ENCODE measurements around the gene NACC2. TPM values are rescaled to one million over a fixed set of nuclear protein-coding genes. Genes with fewer than 3 reads are reported as not detected.

NACC2 gene
- polyA plus RNA-seq, 1 of the 3 experiments (the other 2 are of a cell fraction): 22.1 TPM

GRCh38 chr9:136047775-136048559, 47.1 kb downstream of the NACC2 start (continued):
- TF ChIP-seq REST (IDR thresholded peaks at IDR 0.05; ENCODE audit: low read depth, low read length) (no peak), USF2 (IDR thresholded peaks at IDR 0.05; ENCODE audit: borderline replicate concordance, low read depth, low read length) (no peak), TEAD4 (IDR thresholded peaks at IDR 0.05; ENCODE audit: borderline replicate concordance, insufficient read depth) (no peak), MEF2A (IDR thresholded peaks at IDR 0.05; ENCODE audit: borderline replicate concordance, low read depth) (no peak), EP300 (IDR thresholded peaks at IDR 0.05; ENCODE audit: borderline replicate concordance in 1 of 2, low read depth in 1 of 2, low read length in 1 of 2) (no peak), FOXM1 (IDR thresholded peaks at IDR 0.05; ENCODE audit: low read depth) (no peak), IRF3 (IDR thresholded peaks at IDR 0.05; ENCODE audit: low read depth, low read length) (no peak), TCF12 (IDR thresholded peaks at IDR 0.05) (no peak), TAF1 (IDR thresholded peaks at IDR 0.05; ENCODE audit: borderline replicate concordance, low read depth, low read length) (no peak), YY1 (IDR thresholded peaks at IDR 0.05; ENCODE audit: low read depth) (no peak), GATA2 (CRISPR knock-in tag; IDR thresholded peaks at IDR 0.05) (no peak)

GRCh38 chr9:136047076-136047774, 47.9 kb downstream of the NACC2 start:
- peaks cover 69% of the 10 kb centered on the region for H4K20me1 ChIP-seq (ENCODE audit: insufficient read depth)
- H3K4me1 ChIP-seq (ENCODE audit: control insufficient read depth in 1 of 2, insufficient read depth in 2 of 2, low read depth in 1 of 2, low read length in 1 of 2): peaks cover 0 to 2% of the 10 kb centered on the region in 2 experiments; a peak in 1 of 4 replicates
- peaks cover under 1% of the 10 kb centered on the region for H3F3A ChIP-seq (replicated peaks; ENCODE audit: insufficient read depth)
- no peaks in the 10 kb centered on the region for H3K9me3 ChIP-seq
- peaks cover 6 to 32% of the 10 kb centered on the region in 2 experiments for H3K36me3 ChIP-seq (replicated peaks in 1 of 2; ENCODE audit: control insufficient read depth in 1 of 2, insufficient read depth in 2 of 2, low read length in 1 of 2)
- DNase-seq: no peak
- CTCF ChIA-PET: interaction anchor here (0.8 kb wide), 1 partner anchor 10 kb away, joined by 3 read pairs; no protein-coding TSS in a partner anchor
- POLR2A ChIA-PET: no interaction called here
- no peak overlapping the region for H3K27ac ChIP-seq (ENCODE audit: low read depth in 2 of 2, low read length in 1 of 2)
- no peak overlapping the region for H3K4me3 ChIP-seq (ENCODE audit: low read depth in 2 of 2, low read length in 1 of 2)
- peaks cover 83% of the 10 kb centered on the region for H3K79me2 ChIP-seq (ENCODE audit: insufficient read depth)
- H3K27me3 ChIP-seq (ENCODE audit: insufficient read depth): no peaks in the 10 kb centered on the region
- WGBS (ENCODE audit: low lambda C conversion rate): 95% methylated on average over 14 of the region's 31 CpGs
- no peak for TF ChIP-seq NRF1 (IDR thresholded peaks at IDR 0.05; ENCODE audit: low read depth, low read length)
- TF ChIP-seq CTCF (IDR thresholded peaks at IDR 0.05): no peak
- TF ChIP-seq MXI1 (IDR thresholded peaks at IDR 0.05; ENCODE audit: low read depth, low read length): no peak
- no peak for TF ChIP-seq YY1 (IDR thresholded peaks at IDR 0.05; ENCODE audit: low read depth)
- no peak for TF ChIP-seq ELF1 (IDR thresholded peaks at IDR 0.05)
- TF ChIP-seq USF1 (IDR thresholded peaks at IDR 0.05; ENCODE audit: borderline replicate concordance, low read depth): no peak
- TF ChIP-seq TEAD4 (IDR thresholded peaks at IDR 0.05; ENCODE audit: borderline replicate concordance, insufficient read depth): no peak
- no peak for TF ChIP-seq GATA2 (CRISPR knock-in tag; IDR thresholded peaks at IDR 0.05)
- no peak for TF ChIP-seq EP300 (IDR thresholded peaks at IDR 0.05; ENCODE audit: borderline replicate concordance in 1 of 2, low read depth in 1 of 2, low read length in 1 of 2)
- TF ChIP-seq MAX (IDR thresholded peaks at IDR 0.05; ENCODE audit: low read depth): no peak
- no peak for TF ChIP-seq POLR2AphosphoS5 (IDR thresholded peaks at IDR 0.05; ENCODE audit: low read depth, low read length)
- no peak for TF ChIP-seq MEF2A (IDR thresholded peaks at IDR 0.05; ENCODE audit: borderline replicate concordance, low read depth)
- TF ChIP-seq FOXM1 (IDR thresholded peaks at IDR 0.05; ENCODE audit: low read depth): no peak
- no peak for TF ChIP-seq TAF1 (IDR thresholded peaks at IDR 0.05; ENCODE audit: borderline replicate concordance, low read depth, low read length)
- TF ChIP-seq JUND (IDR thresholded peaks at IDR 0.05): no peak
- no peak for TF ChIP-seq GABPA (IDR thresholded peaks at IDR 0.05; ENCODE audit: low read depth)
- no peak overlapping the region for H3K9ac ChIP-seq
- H3K4me2 ChIP-seq: no peak overlapping the region
- H2AFZ ChIP-seq (ENCODE audit: low read depth): no peak overlapping the region
- no peaks in the 10 kb centered on the region for H3K9me2 ChIP-seq
